ENCODE results near the gene RTN4. TPM values are rescaled to one million over a fixed set of nuclear protein-coding genes. Genes with fewer than 3 reads are reported as not detected.
A peak's percentile ranks its signal among the peaks of the same experiment; 100 is the strongest.

Gene RTN4
- total RNA-seq, 1 experiment from 2014 or later = 342 TPM

DNA sequence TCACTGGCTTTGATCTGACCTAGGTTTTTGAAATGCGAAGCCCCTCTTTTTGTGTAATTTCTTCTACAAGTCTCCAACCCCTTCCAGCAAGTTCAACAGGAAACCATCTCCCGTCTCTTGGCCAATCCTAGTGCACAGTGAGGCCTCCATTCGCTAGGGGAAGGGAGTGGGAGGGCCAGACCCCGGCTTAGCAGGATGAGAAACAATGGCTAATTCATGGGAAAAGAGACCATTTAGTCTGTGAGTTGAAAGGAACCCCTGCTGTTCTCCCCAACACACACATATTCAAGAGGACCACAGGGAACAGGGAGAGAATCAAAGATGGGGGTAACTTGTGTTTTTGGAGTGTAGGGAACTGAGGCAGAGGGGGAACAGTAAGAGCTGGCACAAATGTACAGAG lies 83.0 kb downstream of the RTN4 start:
- POLR2A ChIA-PET (ENCODE audit: unreplicated experiment) = no interaction called here
- intact Hi-C loops (cut with micrococcal nuclease; ENCODE audit: unreplicated experiment) = no loop called here
- peaks cover 38% of the 10 kb centered on the region for H4K20me1 ChIP-seq (ENCODE audit: insufficient read depth)
- TF ChIP-seq, protein P1, sequence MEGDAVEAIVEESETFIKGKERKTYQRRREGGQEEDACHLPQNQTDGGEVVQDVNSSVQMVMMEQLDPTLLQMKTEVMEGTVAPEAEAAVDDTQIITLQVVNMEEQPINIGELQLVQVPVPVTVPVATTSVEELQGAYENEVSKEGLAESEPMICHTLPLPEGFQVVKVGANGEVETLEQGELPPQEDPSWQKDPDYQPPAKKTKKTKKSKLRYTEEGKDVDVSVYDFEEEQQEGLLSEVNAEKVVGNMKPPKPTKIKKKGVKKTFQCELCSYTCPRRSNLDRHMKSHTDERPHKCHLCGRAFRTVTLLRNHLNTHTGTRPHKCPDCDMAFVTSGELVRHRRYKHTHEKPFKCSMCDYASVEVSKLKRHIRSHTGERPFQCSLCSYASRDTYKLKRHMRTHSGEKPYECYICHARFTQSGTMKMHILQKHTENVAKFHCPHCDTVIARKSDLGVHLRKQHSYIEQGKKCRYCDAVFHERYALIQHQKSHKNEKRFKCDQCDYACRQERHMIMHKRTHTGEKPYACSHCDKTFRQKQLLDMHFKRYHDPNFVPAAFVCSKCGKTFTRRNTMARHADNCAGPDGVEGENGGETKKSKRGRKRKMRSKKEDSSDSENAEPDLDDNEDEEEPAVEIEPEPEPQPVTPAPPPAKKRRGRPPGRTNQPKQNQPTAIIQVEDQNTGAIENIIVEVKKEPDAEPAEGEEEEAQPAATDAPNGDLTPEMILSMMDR (conservative IDR thresholded peaks at IDR 0.05) = no peak
- no peak for TF ChIP-seq EZH2 (IDR thresholded peaks at IDR 0.05; ENCODE audit: low read depth)
- DNase-seq = no peak
- BruUV-seq (replicated peaks) = no TSS peak
- H2AFZ ChIP-seq = no peak overlapping the region
- no peaks in the 10 kb centered on the region; the same call in 1 of the 2 replicates for H3K9me3 ChIP-seq (ENCODE audit: insufficient read depth, low read depth)
- peak overlapping the region; percentile 22; the same call in 1 of the 2 replicates for H3K27ac ChIP-seq
- H3K79me2 ChIP-seq (ENCODE audit: low read depth) = peaks cover 21% of the 10 kb centered on the region
- H3K4me3 ChIP-seq = no peak overlapping the region
- no peaks in the 10 kb centered on the region for H3K4me1 ChIP-seq (replicated peaks; ENCODE audit: insufficient read depth)
- H3K36me3 ChIP-seq (ENCODE audit: low read depth) = peaks cover 44% of the 10 kb centered on the region
- no peaks in the 10 kb centered on the region for H3K27me3 ChIP-seq (ENCODE audit: insufficient read depth, low read depth)
- H3F3A ChIP-seq (ENCODE audit: insufficient read depth, low read depth) = peaks cover 86% of the 10 kb centered on the region
- no peaks in the 10 kb centered on the region for H3K9me2 ChIP-seq (ENCODE audit: insufficient read depth)
- H3K4me2 ChIP-seq = no peak overlapping the region
- CTCF ChIA-PET = no interaction called here

GRCh38 chr2:54966837-54967236 lies 83.4 kb downstream of the RTN4 start:
- no peaks in the 10 kb centered on the region for H3K9me2 ChIP-seq (ENCODE audit: insufficient read depth)
- no peak overlapping the region for H3K4me3 ChIP-seq
- intact Hi-C loops (cut with micrococcal nuclease; ENCODE audit: unreplicated experiment) = no loop called here
- peaks cover 16% of the 10 kb centered on the region; the same call in 1 of the 2 replicates for H3K79me2 ChIP-seq (ENCODE audit: low read depth)
- H3K4me1 ChIP-seq (replicated peaks; ENCODE audit: insufficient read depth) = no peaks in the 10 kb centered on the region
- TF ChIP-seq EZH2 (IDR thresholded peaks at IDR 0.05; ENCODE audit: low read depth) = no peak
- TF ChIP-seq, protein P1 (conservative IDR thresholded peaks at IDR 0.05) = no peak
- peaks cover 33% of the 10 kb centered on the region for H4K20me1 ChIP-seq (ENCODE audit: insufficient read depth)
- H3K9me3 ChIP-seq (ENCODE audit: insufficient read depth, low read depth) = no peaks in the 10 kb centered on the region; the same call in 1 of the 2 replicates
- H3K27me3 ChIP-seq (ENCODE audit: insufficient read depth, low read depth) = no peaks in the 10 kb centered on the region
- POLR2A ChIA-PET (ENCODE audit: unreplicated experiment) = interaction anchor here (0.6 kb wide), 1 partner anchor 49 kb away, joined by 3 read pairs; no protein-coding TSS in a partner anchor
- peak overlapping the region; percentile 22 for H3K27ac ChIP-seq
- CTCF ChIA-PET = no interaction called here
- DNase-seq = no peak
- BruUV-seq (replicated peaks) = no TSS peak
- H2AFZ ChIP-seq = no peak overlapping the region
- H3F3A ChIP-seq (ENCODE audit: insufficient read depth, low read depth) = peaks cover 82% of the 10 kb centered on the region
- H3K4me2 ChIP-seq = no peak overlapping the region
- H3K36me3 ChIP-seq (ENCODE audit: low read depth) = peaks cover 40% of the 10 kb centered on the region

DNA sequence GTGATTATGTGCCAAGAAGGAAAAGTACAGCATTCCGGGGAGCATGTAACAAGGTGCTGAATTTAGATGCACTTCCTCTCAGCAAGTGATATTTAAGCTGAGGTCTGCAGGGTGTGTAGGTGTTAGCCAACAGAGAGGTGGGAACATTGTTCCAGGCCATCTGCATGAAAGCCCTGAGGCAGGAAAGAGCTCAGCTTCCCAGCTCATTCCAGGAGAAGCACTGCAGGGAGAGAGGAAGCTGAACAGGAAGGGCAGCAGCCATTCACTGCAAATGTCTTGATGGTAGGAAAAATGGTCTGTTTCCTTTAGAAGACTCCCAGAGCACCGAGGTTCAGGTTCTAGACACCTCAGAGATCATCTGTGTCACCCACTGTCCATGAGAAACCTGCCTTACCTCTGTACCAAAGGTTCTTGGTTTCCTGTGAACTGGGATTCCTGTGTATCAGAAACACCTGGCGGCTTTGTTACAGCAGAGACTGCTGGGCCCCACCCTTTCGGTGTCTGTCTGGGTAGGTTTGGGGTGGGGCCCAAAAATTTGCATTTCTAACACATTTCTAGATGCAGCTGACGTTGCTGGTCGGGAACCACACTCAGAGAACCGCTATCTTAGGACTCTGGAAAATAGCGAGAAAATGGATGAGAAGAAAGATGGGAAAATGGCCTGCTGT lies 84.0 kb downstream of the RTN4 start:
- Histone ChIP-seq H3K79me2 (ENCODE audit: low read depth) (peaks cover 11% of the 10 kb centered on the region; the same call in 1 of the 2 replicates), H3K4me2 (no peak overlapping the region), H3K4me3 (no peak overlapping the region), H4K20me1 (ENCODE audit: insufficient read depth) (peaks cover 28% of the 10 kb centered on the region), H3K9me2 (ENCODE audit: insufficient read depth) (no peaks in the 10 kb centered on the region), H3K4me1 (replicated peaks; ENCODE audit: insufficient read depth) (no peaks in the 10 kb centered on the region), H3K27ac (peak overlapping the region; percentile 22), H2AFZ (no peak overlapping the region), H3K36me3 (ENCODE audit: low read depth) (peaks cover 36% of the 10 kb centered on the region), H3K9me3 (ENCODE audit: insufficient read depth, low read depth) (no peaks in the 10 kb centered on the region; the same call in 1 of the 2 replicates), H3K27me3 (ENCODE audit: insufficient read depth, low read depth) (no peaks in the 10 kb centered on the region), H3F3A (ENCODE audit: insufficient read depth, low read depth) (peaks cover 76% of the 10 kb centered on the region)
- CTCF ChIA-PET = no interaction called here
- BruUV-seq (replicated peaks) = TSS peak; percentile 7
- POLR2A ChIA-PET (ENCODE audit: unreplicated experiment) = interaction anchor here (0.6 to 0.7 kb wide), 2 partner anchors 9 to 50 kb away, joined by 3 to 4 read pairs; no protein-coding TSS in a partner anchor
- DNase-seq = peak in 1 of 2 experiments; percentile 56
- intact Hi-C loops (cut with micrococcal nuclease; ENCODE audit: unreplicated experiment) = no loop called here
- TF ChIP-seq EZH2 (IDR thresholded peaks at IDR 0.05; ENCODE audit: low read depth) = no peak
- TF ChIP-seq, protein P1 (conservative IDR thresholded peaks at IDR 0.05) = no peak

Data from PC-9 (cell line).